Ovary (tissue), 9 donors: ENCODE data around the gene TULP4. TPM values are rescaled to one million over a fixed set of nuclear protein-coding genes. Genes with fewer than 3 reads are reported as not detected.

ENCODE experiments used
- DNase-seq, 5 donors: peaks; one replicate each; pipeline ENCODE4 v3.0.0-alpha.2; 2019 to 2020
- H3K27ac ChIP-seq, 2 donors: fragments of 200-600 bp; one replicate each; pipeline versions ENCODE4 v1.5.1 to v1.8.0; 2019 to 2022
- H3K27me3 ChIP-seq: fragments of 200-600 bp; one replicate; pipeline ENCODE4 v1.8.0; 2022
- H3K36me3 ChIP-seq: fragments of 200-600 bp; sonication (generic); one replicate; pipeline ENCODE4 v1.5.1; 2019
- H3K4me1 ChIP-seq: one replicate; pipeline ENCODE4 v1.8.1; 2013; ENCODE audit warnings: mild to moderate bottlenecking, moderate library complexity; ENCODE audit not compliant: insufficient read depth
- H3K4me3 ChIP-seq: fragments of 200-600 bp; sonication (generic); one replicate; pipeline ENCODE4 v1.5.1; 2017
- H3K9me3 ChIP-seq, 2 donors: fragments of 200-600 bp in 1 of 2; sonication (generic) in 1 of 2; one replicate each; pipeline versions ENCODE4 v1.5.1 to v1.8.1; 2013 to 2019; ENCODE audit warnings: mild to moderate bottlenecking in 1 of 2, moderate library complexity in 1 of 2
- EP300 ChIP-seq: sonication (generic); formaldehyde crosslinking; IDR thresholded peaks from one replicate; pipeline ENCODE4 v1.6.1; 2017; ENCODE audit warnings: antibody characterized with exemption
- POLR2A ChIP-seq: fragments of 450-650 bp; IDR thresholded peaks from one replicate; pipeline ENCODE4 v1.6.1; 2017; ENCODE audit warnings: antibody characterized with exemption, mild to moderate bottlenecking, moderate library complexity
- WGBS, 3 donors: extraction: QIAGEN DNeasy Blood & Tissue Kit in 1 of 3; methylation state at CpG; one replicate each; pipeline versions ENCODE4 v1.1.5 to v1.1.7; 2013 to 2017; 5-methylcytosine and 5-hydroxymethylcytosine counted together
- intact Hi-C, 4 donors: fragments of 100-400 bp; cut with DNase I; formaldehyde crosslinking; loops; one replicate each; pipeline versions ENCODE4 v1.11.0 to v1.15.1; 2022 to 2023
- polyA plus RNA-seq, 2 donors: library from polyadenylated mRNA; stranded (reverse); fragments of 200-250 nt in 1 of 2; fragments of 350-450 nt in 1 of 2; fragmentation: Illumina TruSeq in 1 of 2; extraction: RNeasy Lipid Tissue Mini Kit (QIAGEN cat#74804) in 1 of 2; gene quantifications; one replicate each; pipeline ENCODE4 v1.2.3, GENCODE V29; 2013 to 2014
- total RNA-seq, 7 donors: library from RNA; depleted of rRNA in 2 of 7; stranded (reverse); fragments of >200 nt in 2 of 7; fragmentation: NEBNext Ultra II Directional in 3 of 7; extraction: Animal tissue kit (Norgen Biotek cat#: 25700) in 3 of 7; gene quantifications; one replicate each; pipeline versions ENCODE4 v1.1.0 to v1.2.4, GENCODE V29; 2016 to 2023
- TF ChIP-seq, protein P1 (sequence below), 3 donors: fragments of 450-650 bp in 2 of 3; fragments of 200-600 bp in 1 of 3; IDR thresholded peaks; one replicate each; pipeline versions ENCODE4 v1.5.1 to v1.8.0; 2016 to 2022; ENCODE audit warnings: antibody characterized with exemption in 3 of 3, mild to moderate bottlenecking in 1 of 3
- donor health status: DM: no; HTN: no; CAD: no; lungs with moderate emphysema.
- donor health status: DM: no; HTN: no; CAD: no.
- donor health status: Bipolar disorder and iron deficiency.
- donor health status: DM: yes; HTN: yes; CAD: no.
- donor health status: DM: no; HTN: no; CAD: no.
- donor health status: DM: yes; HTN: yes; CAD: no.

TULP4 gene
- total and polyA plus RNA-seq, 9 donors, result 7.5 to 152 (median 92.6) TPM

DNA sequence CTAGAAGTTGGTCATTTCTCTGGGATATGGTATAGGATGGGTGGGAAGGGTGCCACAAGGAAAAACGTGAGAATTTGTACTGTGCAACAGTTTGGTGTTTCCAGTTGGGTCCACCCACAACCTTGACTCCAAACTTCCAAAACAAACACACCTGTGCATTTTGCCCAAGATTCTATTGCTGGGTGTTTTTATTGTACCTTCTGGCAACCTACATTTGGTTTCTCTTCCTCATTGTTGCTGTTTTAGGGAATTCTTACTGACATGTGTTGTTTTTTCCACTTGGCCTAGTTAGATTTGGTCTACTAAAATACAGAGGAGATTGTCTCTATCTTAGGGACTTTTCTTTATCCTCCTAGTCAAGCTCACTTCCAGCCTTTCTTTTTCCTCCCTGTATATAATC is 16.7 kb downstream of the TULP4 start:
- no peak overlapping the region for H3K4me3 ChIP-seq
- peaks cover 3% of the 10 kb centered on the region for H3K4me1 ChIP-seq
- H3K27me3 ChIP-seq, result no peaks in the 10 kb centered on the region
- TF ChIP-seq EP300, result no peak
- TF ChIP-seq, protein P1, sequence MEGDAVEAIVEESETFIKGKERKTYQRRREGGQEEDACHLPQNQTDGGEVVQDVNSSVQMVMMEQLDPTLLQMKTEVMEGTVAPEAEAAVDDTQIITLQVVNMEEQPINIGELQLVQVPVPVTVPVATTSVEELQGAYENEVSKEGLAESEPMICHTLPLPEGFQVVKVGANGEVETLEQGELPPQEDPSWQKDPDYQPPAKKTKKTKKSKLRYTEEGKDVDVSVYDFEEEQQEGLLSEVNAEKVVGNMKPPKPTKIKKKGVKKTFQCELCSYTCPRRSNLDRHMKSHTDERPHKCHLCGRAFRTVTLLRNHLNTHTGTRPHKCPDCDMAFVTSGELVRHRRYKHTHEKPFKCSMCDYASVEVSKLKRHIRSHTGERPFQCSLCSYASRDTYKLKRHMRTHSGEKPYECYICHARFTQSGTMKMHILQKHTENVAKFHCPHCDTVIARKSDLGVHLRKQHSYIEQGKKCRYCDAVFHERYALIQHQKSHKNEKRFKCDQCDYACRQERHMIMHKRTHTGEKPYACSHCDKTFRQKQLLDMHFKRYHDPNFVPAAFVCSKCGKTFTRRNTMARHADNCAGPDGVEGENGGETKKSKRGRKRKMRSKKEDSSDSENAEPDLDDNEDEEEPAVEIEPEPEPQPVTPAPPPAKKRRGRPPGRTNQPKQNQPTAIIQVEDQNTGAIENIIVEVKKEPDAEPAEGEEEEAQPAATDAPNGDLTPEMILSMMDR (IDR thresholded peaks at IDR 0.05), result no peak
- TF ChIP-seq POLR2A, result no peak
- intact Hi-C loops, result no loop called here
- WGBS, 3 donors, result 0% methylated on average over 1 of the region's 1 CpG
- no peaks in the 10 kb centered on the region for H3K36me3 ChIP-seq
- H3K27ac ChIP-seq, result no peak overlapping the region
- DNase-seq, result no peak
- H3K9me3 ChIP-seq, result no peaks in the 10 kb centered on the region

DNA sequence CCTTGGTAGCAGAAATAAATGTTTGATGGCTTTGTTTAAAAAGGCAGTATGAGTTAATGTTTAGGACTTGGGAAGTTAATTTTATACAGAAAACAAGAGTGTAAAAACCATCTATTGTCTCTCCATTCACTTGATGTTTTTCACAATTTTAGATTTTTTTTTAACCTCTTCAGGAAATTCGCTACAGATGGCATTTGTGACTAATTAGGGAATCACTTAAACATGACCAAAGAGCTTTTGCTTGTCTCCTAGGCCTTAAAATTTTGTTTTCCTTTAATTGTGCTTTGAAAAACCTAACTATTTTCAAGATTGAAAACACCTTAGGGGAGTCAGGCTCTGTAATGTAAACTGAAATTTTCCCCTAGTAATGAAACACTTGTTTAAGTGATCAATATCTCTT is 17.3 kb downstream of the TULP4 start:
- no peak overlapping the region for H3K4me3 ChIP-seq
- H3K27me3 ChIP-seq, result no peaks in the 10 kb centered on the region
- TF ChIP-seq EP300, result no peak
- no peak for TF ChIP-seq POLR2A
- TF ChIP-seq, protein P1 (IDR thresholded peaks at IDR 0.05), result no peak
- no peak for DNase-seq
- intact Hi-C loops, result no loop called here
- 86 to 93% (median 93%) methylated on average over 1 of the region's 1 CpG for WGBS, 3 donors
- H3K4me1 ChIP-seq, result peaks cover 3% of the 10 kb centered on the region
- H3K9me3 ChIP-seq, result no peaks in the 10 kb centered on the region
- no peak overlapping the region for H3K27ac ChIP-seq
- no peaks in the 10 kb centered on the region for H3K36me3 ChIP-seq

DNA sequence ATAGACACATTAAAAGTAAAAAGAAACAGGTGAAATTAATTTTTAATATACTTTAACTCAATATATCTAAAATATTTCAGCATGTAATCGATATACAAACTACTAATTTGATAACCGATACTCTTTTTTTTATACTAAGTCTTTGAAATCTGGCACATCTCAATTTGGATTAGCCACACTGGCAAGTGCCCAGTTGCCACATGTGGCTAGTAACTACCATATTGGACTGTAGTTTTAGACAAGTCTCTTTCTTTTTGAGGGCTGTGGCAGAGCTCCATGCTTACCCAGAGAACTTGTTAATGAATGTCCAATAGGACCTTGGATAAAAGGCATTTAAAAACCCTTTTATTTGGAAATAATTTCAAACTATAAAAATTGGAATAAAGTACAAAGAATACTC is 17.8 kb downstream of the TULP4 start:
- Histone ChIP-seq H3K27ac (no peak overlapping the region), H3K36me3 (no peaks in the 10 kb centered on the region), H3K4me3 (no peak overlapping the region), H3K9me3 (no peaks in the 10 kb centered on the region), H3K27me3 (no peaks in the 10 kb centered on the region), H3K4me1 (peaks cover 3% of the 10 kb centered on the region)
- TF ChIP-seq EP300 (no peak), POLR2A (no peak)
- TF ChIP-seq, protein P1 (IDR thresholded peaks at IDR 0.05), result no peak
- intact Hi-C loops, result no loop called here
- no peak for DNase-seq
- 47 to 79% (median 47%) methylated on average over 2 of the region's 2 CpGs for WGBS, 3 donors

DNA sequence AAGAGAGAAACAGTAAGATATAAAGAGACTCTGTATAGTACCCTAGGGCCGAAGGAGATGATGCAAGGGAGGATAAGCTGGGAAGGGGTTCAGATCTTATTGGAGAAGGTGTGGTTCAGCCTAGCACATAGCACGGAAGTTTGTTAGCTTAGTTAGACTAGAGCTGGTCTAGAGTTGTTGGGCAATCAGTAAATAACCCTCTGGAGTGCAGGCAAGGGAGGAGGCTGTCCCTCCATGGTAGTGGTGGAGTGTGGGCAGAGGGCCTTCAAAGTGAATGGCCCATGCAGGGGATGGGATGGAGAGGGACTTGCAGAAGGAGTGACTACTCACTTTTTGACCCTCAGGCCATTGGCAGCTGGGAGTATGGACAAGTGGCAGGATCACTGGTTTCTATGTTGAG is 20.0 kb downstream of the TULP4 start:
- H3K9me3 ChIP-seq, result no peaks in the 10 kb centered on the region
- H3K27ac ChIP-seq, result no peak overlapping the region
- no peaks in the 10 kb centered on the region for H3K36me3 ChIP-seq
- DNase-seq, result no peak
- TF ChIP-seq POLR2A, result no peak
- no peak for TF ChIP-seq EP300
- TF ChIP-seq, protein P1 (IDR thresholded peaks at IDR 0.05), result no peak
- intact Hi-C loops, result no loop called here
- no peaks in the 10 kb centered on the region for H3K27me3 ChIP-seq
- WGBS, 3 donors, result 95 to 100% (median 97%) methylated on average over 2 of the region's 2 CpGs
- H3K4me1 ChIP-seq, result peaks cover 3% of the 10 kb centered on the region
- no peak overlapping the region for H3K4me3 ChIP-seq

DNA sequence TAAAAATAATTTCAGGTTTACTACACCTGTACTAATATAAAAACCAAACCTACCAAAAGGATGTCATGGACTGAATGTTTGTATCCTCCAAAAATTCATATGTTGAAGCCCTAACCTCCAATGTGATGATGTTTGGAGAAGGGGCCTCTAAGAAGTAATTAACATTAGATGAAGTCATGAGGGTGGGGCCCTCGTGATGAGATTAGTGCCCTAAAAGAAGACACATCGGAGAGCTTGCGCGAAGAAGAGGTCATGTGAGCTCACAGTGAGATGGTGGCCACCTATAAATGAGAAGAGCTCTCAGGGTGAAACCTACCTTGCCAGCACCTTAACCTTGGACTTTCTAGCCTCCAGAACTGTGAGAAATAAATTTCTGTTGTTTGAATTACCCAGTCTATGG is 20.8 kb downstream of the TULP4 start:
- Histone ChIP-seq H3K4me3 (no peak overlapping the region), H3K36me3 (no peaks in the 10 kb centered on the region), H3K27ac (no peak overlapping the region), H3K4me1 (peaks cover 3% of the 10 kb centered on the region), H3K9me3 (no peaks in the 10 kb centered on the region), H3K27me3 (no peaks in the 10 kb centered on the region)
- WGBS, 3 donors, result 93 to 98% (median 97%) methylated on average over 4 of the region's 4 CpGs
- no peak for DNase-seq
- no peak for TF ChIP-seq EP300
- intact Hi-C loops, result no loop called here
